Stimulated activated CD8-positive, alpha-beta memory T cell treated with anti-CD3 and anti-CD28 coated beads, Interleukin-15, amount 100 ng/mL, for 4 hours (primary cell): ENCODE results near the gene RNF115.
"Not testable (repeated sequence)": the region's sequence is repeated elsewhere in the genome, so short reads cannot be mapped to it uniquely, and the experiment has no call there.

Source experiments
- DNase-seq, 2 donors: peaks; one replicate each; pipeline ENCODE4 v3.0.0-alpha.2; 2020; ENCODE audit warnings: low read depth in 2 of 2

RNF115 gene

GRCh38 chr1:145823565-145824498 lies at the start of gene RNF115, which contains the start of gene POLR3C:
Gene RNF115 (minus strand): TSS chr1:145824095. CDS start chr1:145823873, 222 bp downstream.
Gene POLR3C (plus strand): TSS chr1:145824200. CDS start chr1:145825777, 1,577 bp downstream.
- peak; percentile 67 to 70 for DNase-seq

GRCh38 chr1:145871994-145872924 lies 48.4 kb upstream of the RNF115 start:
- no peak for DNase-seq

DNA sequence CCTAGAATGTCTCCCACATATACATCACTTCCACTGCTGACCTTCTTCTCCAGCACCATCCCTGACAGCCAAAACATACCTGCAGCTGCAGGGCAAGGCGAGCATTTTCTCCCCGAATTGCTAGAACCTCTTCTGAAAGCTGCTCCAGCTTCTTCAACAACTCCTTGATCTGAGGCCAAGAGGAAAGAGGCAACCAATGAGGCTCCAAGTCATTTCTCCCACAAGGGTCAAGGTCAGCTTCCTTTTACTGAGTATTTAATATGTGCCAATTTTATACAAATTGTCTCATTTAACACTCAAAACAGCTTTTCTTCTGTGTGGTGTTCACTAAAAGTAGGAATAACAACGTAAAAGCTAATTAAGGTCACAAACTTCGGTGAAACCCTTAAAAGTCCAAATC lies 44.3 kb upstream of the RNF115 start:
- DNase-seq: no peak

DNA sequence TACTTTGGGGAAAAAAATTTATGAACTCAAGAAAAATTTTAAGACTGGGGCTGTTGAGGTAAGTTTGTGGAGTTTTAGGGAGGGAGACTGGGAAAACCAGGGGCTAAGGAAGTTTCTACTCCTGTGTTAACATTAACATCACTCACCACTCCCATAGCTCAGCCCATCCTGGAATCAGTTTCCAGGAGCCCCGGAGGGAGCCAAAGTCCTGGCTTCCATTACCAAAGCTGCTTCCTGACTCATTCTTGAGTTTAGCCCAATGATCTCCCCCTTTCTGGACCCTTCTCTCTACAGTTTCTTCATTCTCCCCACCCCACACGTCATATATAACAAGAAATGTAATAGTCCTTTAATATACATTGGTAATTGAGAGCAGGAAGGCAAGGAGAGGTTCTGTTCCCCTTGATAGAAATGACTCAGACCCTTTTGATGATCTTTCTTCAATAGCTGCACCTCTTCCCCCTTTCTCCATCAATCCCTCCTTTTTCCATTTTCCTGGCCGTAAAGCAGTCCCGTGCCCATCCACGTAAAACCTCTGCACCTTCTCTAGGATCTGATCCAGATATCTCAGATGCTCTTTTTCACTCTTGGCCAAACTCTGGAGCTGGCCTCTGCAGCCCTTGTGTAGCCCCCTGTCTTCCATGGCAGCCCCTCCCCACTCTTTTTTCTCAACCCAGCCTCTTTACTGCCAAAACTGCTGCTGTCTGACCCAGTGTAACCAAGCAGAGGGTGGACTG lies 39.6 kb upstream of the RNF115 start:
- DNase-seq: no peak

- peak; percentile 56 to 66 for DNase-seq
Measured at GRCh38 chr1:145859491-145860023, 35.7 kb upstream of the RNF115 start.

DNA sequence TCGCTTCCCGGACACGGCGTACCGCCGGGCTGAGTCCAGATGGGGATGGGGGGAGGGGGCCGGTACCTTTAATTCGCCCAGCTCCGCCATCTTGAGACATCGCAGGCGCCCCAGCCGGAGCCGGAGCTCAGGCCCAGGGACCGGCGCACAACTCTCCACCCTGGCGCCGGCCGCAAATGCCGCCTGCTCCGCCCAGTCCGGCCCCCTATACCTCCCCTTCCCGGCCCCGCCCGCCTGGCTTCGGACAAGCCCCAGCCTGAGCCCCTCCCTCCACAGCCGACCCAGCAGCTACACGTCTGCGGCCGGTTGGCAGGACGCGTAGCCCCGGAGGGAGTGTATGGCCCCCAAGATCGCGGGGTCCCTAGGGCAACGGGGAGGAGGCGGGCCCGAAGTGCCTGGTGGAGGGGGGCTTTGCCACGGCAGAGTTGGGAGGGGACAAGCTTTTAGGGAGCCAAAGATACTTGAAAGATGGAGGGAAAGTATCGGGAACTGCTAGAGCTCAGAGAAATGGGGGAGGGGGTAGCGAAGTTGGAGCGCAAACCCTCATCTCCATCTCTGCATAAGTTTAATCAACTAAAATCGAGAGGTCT lies 35.1 kb upstream of the RNF115 start, which contains the start of gene PIAS3:
Gene PIAS3, minus strand, starts transcription at position 181 of the 590 bp plus-strand sequence. Its CDS starts 91 bp downstream, at position 90.
- DNase-seq: peak; percentile 65 to 71

GRCh38 chr1:145858238-145858900 lies 34.5 kb upstream of the RNF115 start:
- no peak for DNase-seq

- DNase-seq: no peak
Measured at GRCh38 chr1:145857170-145857569, 33.3 kb upstream of the RNF115 start.

DNA sequence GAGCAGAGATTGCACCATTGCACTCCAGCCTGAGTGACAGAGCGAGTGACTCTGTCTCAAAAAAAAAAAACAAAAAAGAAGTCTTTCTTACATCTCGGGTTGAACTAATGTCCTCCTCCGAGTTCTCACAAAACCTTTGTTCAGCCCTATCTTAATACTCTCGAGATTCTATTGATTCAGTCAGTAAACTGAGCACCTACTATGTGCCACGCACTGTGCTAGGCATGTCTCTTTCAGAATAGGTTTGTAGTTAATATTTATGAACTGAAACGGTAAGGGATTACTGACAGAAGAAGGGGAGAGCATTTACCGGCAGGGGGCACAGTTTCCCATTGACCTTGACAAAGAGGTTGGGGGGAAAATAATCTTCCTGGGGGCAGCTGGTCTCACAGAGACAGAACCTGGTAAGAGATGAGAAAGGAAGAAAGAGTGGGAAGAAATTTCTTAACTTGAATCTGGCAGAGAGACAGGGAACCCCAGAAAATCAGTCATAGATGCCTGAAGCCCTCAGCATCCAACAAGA lies 31.6 kb upstream of the RNF115 start:
- no peak for DNase-seq

DNA sequence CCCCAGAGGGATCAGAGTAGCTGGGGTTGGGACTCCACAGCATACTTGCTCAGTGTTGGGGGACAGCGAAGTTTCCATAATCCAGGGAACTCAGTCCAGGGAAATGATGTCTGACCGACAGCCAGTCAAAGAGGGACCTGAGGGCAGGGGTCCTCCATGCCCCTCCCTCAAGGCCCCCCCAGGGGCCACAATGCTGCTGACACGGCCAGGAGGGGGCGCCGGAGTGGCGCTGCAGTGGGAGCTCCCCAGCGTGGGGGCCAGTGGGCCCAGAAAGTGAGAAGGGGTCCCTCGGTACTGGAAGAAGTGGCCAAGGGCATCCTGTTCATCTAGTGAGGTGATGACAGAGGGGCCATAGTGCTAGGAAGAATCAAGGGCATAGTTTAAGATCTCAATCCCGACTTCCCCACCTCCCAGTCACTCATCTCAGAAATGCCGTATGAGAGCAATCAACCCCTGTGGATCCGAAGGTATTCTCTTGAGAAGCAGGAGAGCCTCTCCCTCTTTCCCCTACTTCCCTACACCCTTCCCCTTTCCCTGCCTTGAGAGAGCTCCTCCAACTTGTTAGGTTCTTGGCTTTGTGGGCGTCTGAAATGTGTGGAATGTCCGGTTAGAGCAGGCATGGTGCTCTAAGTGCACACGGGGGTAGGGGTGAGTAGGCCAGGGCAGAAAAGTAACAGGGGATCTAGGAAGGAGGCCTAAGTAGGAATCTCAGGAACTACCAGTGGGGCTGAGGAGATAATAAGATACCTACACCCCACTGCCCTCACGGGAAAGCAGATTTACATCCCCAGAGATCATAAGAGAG lies 25.7 kb upstream of the RNF115 start:
- DNase-seq: no peak

- DNase-seq: no peak
Measured at GRCh38 chr1:145847827-145848226, 23.9 kb upstream of the RNF115 start.

DNA sequence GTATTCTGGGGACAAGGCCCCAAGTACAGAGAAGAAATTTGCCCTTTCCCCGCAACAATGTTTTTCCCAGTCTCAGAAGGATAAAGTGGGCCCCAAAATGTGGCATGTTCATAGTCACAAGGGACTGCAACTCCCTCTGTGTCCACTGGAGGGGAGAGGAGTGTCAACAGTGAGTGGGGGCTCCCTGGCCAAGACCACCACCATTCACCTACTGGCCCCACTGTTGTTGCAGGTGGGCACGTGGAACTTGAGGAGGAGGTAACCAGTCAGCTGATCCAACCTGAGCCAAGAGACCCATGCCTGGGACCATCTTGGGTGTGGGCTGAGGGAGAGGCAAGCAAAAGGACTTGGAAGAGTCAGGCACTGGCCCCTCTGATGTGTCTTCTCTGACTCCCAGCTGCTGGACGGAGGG lies 22.3 kb upstream of the RNF115 start:
- no peak for DNase-seq

- DNase-seq: peak; percentile 46 to 49
Measured at GRCh38 chr1:145845514-145846161, 21.7 kb upstream of the RNF115 start, which contains the start of gene NUDT17. Gene NUDT17 (plus strand): TSS chr1:145845630. CDS start chr1:145845641, 11 bp downstream.

DNA sequence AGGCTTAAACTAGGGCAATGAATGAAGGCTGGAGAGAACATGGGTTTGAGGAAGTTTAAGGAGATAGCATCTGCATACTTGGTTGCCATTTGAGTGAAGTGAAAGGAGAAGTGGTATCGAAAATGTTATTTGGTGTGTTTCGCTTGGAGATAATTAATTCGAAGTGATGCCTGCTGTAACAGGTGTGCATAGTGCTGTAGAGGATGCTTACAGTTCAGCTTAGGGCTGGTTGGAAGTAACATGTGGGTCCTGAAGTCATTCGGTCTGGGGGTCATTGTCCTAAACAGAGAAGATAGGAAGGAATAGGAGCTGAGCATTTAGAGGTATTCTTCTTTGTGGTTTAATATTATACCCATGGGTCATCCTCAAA lies 21.2 kb upstream of the RNF115 start:
- DNase-seq: no peak

- no peak for DNase-seq
Measured at GRCh38 chr1:145843031-145843430, 19.1 kb upstream of the RNF115 start.

GRCh38 chr1:145837656-145838055 lies 13.8 kb upstream of the RNF115 start:
- no peak for DNase-seq

- not testable (repeated sequence) for DNase-seq
Measured at GRCh38 chr1:145830810-145831209, 6.9 kb upstream of the RNF115 start.

DNA sequence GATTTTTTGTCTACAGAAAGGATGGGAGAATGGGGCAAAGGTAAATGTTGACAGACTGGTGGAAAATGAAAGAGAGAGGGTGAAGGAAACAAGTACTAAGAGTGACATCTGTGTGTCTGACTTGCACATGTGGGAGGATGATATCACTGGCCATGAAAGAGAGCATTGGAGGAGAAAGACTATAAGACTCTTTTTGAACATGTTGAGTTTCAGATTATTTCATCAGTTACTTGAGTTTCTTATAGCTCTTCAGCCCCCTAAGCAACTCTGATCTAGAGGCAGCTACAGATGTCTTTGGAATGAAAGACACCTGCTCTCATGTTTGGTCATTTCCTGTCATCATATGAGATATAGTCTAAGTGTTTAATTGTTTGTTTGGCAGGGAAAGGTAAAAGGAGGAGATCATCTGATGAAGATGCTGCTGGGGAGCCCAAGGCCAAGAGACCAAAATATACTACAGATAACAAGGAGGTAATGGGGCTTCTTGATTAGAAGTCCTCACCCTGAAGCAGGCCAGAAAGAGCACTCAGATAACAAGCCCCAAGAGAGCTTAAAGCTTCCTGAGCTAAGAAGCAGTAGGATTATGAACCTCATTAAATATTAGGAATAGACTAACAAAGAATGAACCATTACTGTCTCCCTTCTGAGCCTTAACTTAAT lies 4.6 kb upstream of the RNF115 start:
- DNase-seq: no peak
